ENCODE results near the gene MED14. TPM values are rescaled to one million over a fixed set of nuclear protein-coding genes. Genes with fewer than 3 reads are reported as not detected.

The MED14 gene
- total RNA-seq, 1 experiment from 2014 or later = 17.4 TPM

DNA sequence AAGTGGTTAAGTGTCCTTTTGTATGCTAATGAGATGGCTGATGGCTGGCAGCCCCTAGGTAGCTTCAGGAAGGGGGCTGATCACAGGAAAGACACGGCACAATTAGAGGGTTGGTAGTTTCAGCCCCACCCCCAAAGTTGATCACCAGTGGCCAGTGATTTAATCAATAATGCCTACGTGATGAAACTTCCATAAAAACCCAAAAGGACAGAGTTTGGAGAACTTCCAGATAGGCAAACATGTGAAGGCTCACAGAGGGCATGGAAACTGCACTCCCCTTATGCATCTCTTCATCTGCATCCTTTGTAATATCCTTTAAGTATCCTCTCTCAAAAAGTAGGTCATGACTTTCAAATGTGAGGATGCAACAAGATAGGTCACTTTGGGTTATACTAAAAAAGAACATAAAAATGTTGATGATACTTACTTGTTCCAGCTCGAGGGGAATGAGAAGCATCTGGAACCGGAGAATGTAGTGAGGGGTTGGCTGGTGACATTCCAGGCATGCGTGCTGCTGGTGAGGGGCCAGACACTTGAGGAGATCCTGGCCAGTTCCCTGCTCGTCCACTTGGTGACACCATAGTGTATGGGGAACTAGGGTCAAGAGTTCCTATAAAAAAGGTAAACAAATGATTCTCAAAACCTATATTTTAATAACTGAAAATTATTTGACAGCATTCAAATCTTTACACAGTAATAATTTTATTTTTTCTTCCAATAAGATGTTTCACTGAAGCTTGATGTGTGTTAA is 71.3 kb downstream of the MED14 start:
- DNase-seq (ENCODE audit: low read depth) = no peak

DNA sequence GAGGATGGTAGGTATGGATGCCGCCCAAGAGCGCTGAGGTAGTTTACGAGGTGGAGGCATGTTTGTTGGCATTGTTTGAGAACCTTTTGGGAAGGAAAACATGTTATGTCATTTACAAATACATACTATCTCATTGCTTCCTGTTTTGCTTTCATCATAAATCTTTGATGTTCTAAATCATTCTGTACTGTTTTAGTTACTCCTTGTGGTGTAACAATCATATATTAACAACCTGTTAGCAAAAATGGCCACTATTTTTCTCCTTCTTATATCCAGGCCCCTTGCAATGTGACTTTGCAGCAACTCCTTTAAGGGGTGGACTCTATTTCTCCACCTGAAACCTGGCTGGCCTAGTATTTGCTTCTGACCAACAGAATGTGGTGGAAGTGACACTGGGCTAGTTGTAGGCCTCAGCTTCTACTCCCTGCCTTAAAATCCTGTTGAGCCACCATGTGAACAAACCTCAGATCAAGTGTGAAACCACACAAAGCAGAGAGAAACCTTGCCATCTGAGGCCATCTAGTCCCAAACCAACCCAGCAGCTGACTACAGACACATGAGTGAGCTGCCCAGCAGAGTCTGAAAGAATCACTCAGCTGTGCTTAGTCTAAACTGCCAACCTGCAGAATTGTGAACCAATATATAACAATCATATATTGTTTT is 72.1 kb downstream of the MED14 start:
- no peak for DNase-seq (ENCODE audit: low read depth)

DNA sequence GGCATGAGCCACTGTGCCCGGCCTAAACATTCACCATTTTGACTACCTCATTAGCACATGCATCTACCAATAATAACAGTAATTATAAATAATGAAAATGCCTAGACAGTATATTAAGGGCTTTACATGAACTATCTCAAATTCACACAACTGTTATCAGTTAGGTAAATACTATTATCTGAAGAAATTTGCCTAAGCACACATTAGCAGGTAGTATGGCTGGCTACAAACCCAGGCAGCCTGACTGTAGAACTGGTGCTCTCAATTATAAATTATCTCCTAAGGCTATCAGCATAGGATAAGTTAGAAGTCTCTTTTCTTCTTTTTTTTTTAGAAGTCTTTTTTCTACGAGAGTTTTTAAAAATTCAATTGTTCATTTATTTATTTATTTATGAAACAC is 73.9 kb downstream of the MED14 start:
- no peak for DNase-seq (ENCODE audit: low read depth)

DNA sequence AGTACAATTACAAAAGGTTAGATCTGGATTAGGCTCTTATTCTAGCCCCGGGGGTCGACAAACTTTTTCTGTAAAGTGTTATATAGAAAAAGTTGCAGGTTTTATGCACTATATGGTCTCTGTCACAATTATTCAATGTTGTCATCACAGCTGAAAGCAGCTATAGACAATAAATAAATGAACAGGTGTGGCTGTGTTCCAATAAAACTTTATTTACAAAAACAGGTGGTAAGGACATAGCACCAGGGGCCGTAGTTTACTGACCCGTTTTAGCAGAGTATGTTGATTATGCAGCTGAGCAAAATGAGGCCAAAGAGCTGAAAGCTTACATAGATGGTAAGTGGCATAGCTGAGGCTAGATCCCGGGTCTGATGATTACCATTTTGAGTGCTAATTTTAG is 75.0 kb downstream of the MED14 start:
- no peak for DNase-seq (ENCODE audit: low read depth)

DNA sequence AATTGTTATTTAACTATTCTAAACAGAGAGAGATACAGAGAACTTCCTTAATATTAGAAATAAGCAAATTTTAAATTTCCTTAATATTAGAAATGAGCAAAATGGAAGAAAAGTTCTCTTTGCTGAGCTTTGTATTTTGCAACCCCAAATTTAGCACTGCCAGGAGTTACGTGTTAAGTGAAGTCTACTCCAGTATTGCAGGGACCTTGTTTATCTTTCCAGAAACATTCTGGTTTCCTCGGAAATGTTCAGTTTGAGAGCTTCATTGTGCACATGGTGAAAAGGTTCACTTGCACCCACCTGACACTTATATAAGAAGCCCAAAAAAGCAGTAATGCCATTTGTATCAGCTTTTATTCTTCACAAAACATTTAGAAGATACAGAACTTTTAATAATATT is 81.8 kb downstream of the MED14 start:
- DNase-seq (ENCODE audit: low read depth) = no peak

DNA sequence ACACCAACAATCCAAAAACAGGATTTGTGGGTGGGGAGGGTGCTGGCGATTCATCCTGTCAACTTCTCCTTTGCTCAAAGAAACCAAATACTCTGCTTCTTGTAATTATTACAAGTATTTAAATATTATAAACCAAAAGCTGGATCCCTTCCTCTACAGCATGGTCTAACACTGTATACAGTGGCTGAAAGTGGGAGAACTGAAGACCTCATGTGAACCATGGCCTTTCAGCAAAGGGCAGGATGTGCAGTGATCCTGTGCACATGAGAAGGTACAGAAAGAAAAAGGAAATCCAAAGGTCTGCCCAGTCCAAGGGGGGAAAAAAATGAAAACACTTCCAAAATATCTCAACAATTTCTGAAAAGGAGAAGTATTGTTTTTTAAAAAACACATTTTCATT is 82.7 kb downstream of the MED14 start:
- DNase-seq (ENCODE audit: low read depth) = no peak

DNA sequence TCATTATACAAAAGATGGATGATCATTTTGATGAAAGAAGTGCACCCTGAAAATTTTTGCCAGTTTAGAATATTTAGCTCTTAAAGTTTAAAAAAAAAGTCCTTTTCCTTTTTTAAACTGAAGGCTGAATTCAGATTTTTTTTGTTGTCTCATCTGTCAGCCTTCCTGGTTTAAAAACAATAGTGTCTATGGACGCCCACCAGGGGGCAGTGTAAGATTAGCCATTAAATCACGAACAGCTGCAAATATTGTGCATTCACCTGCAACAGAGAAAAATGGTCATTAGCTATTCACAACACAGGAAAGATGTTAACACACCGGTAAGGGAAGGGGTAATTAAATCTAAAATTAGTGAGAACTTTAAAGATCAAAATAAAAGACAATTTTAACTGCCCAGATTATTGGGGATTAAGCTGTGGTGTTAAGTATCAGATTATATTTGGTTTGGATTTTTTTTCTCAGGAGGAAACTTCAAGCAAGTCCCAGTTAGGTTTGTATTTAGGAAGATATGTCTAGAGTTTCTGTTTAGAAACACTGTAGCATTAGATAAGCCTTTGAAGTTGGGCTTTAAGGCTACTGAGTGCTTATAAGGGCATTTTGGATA is 83.6 kb downstream of the MED14 start:
- peak; percentile 32 for DNase-seq (ENCODE audit: low read depth)

DNA sequence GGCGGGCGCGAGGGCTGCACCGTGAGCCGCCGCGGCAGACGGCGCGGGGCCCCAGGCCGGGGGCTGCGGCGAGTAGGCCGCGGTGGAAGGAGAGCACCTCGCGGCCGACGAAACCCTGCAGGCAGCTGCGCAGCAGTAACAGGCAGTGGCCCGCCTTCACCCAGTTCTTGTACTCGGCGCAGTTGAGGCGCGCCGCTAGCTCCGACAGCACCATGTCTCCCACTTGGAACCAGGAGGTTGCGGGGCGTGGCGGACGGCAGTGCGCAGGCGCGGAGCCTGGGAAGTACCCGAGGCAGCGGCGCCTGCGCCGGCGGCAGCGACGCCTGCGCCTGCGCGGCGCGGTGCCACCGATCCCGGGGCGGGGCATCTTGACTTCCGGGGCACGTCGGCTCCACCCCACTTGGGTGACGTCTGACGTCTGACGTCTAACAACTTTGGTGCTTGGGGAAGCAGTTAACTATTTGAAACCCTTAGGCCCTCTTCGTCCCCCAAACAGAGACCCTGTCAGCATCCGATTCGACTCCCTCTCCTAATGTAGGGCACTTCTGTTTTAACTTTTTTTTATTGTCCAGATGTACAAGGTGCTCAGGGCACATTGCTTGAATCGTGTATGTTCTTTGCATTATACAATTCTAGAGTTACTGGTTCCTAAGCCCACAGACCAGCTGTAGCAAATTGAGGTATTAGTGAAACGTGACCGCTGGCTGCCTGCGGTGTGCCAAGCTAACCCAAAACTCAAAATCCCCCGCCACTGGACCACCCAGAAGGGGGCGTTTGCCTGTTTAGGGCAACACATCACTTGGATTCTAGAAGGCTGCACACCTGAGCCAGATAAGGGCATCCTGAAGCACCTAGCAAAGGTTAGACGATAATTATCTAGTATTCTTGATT is 87.8 kb downstream of the MED14 start, which contains the start of gene CXorf38:
CXorf38 (minus strand) TSS at position 255 of the 891 bp plus-strand sequence; CDS start at position 214, 41 bp downstream.
- peak; percentile 91 for DNase-seq (ENCODE audit: low read depth)

DNA sequence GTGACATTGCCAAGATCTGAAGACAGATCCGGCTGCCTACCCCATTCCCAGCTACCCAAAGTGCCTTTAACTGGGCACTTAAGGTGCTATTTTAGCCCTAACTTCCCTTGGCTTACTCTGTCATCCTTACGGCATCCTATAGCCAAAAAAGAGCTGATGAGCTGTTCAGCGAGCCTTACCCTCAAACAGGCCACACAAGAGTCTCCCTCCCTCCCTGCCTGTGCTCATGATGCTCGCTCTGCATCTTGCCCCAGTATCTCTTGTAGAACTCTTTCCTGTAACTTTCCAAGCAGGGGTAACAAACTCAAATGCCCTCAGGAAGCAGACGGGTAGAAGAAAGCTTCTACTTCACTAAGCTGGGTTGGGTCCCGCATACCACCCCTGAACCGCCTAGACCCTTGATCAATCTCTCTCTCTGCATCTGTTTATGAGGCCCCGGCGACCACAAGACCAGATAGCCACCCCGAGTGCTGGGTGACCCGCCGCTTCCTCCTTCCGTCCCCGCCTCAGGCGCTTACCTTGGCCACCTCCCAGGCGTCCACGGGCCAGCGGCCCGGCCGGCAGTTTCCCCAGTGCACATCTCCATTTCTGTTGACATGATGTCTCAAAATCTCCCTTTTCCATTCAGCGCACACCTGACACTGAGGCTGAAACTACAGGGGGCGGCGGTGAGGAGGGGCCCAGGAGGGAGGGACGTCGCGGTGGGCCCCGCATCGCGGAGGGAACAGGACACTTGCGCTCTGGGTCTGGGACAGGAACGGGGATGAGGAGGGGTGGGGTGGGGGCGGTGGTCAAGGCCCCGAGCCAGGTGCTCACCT is 88.6 kb downstream of the MED14 start:
- peak; percentile 19 for DNase-seq (ENCODE audit: low read depth)

DNA sequence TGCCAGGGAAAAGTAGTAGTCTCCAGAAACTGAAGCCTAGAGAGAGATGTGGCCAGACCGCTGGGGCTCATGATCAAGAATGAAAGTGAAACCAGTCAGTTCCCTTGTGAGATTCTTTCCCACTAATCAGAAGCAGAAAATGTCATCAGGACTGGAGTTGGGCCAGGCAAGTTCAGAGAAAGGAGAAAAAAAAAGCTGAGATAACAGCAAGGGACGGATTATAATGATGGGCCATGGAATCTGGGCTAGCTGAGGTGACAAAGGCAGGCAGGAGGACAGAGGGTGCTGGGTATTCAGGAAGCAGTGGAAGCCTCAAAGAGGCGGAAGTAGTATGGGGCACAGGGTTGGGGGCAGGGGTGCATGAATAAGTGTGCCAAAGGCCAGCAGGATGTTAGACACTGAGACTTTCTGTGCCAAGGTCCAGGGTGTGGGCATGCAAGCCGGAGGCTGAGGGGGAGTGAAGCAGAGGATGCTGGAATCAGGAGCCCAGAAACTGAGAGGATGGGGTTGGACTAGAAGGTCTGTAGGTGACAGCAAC is 90.5 kb downstream of the MED14 start:
- peak; percentile 77 for DNase-seq (ENCODE audit: low read depth)

DNA sequence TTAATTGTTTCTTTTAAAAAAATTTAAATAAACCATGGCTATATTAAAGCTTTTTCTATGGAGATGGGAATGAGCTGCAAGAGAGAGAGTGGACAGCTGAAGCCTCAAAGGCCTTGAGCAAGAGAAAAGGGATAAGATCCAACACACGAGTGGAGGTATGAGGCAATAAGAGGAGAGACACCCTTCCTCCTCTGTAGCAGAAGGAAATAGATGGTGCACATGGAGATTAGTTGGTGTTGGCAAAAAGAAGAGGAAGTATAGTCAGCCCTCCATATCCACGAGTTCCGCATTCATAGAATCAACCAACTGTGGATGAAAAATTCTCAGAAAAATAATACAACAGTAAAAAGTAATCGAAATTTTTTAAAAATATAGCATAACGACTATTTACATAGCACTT is 91.2 kb downstream of the MED14 start:
- DNase-seq (ENCODE audit: low read depth) = peak; percentile 8

DNA sequence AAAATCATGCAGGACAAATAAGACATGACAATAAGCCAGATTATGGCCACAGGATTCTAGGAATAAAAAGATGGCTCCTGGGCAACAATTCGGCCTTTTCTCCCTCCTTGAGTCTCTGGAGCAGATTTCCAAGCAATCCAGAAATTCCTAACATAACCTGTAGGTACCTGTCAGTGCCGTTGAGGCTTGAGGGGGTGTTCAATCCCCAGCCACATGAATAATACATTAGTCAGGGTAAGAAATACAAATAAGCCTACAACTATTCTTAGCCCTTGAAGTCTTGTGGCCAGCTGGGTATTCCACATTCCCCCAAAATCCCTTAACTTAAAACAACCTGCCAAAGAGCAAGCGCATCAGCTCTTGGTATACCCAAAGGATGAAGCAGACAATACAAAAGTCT is 97.7 kb downstream of the MED14 start:
- DNase-seq (ENCODE audit: low read depth) = no peak

DNA sequence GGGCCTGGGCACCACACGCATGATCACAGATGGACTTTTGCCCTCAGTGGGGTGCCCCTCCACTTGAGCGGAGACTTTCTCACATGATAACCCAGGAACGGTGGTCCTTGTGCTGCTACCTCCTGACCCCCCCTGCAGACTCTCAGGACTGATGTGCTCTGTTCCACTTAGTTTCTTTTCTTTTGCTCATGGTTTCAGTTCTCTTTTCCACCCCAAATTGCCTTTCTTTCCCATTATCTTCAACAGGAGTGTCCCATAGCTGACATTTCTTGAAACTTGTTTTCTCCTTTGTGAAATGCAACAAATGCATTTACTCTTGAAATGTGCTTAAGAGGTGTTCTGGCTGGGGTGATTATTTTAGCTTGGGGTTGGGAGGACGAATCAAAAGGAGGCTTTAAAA is 103.1 kb downstream of the MED14 start:
- DNase-seq (ENCODE audit: low read depth) = no peak

DNA sequence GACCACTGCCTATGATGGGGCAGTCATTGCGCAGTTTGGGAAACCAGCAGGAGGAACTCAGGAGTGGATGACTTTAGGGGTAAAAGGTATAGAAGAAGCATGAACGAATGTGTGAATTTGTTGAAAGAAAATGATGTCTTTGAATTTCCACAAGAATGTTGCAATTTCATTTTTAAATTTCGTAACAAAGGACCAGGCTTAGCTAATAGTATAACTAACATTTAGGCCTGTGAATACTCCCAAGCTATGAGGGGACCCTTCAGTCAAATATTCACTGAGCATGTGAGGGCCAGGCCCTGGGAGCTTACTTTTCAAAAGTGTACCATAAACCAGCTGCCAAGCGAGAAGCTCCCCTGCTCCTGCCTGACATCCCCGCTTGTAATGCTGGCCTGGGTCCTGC is 106.8 kb downstream of the MED14 start:
- DNase-seq (ENCODE audit: low read depth) = no peak

DNA sequence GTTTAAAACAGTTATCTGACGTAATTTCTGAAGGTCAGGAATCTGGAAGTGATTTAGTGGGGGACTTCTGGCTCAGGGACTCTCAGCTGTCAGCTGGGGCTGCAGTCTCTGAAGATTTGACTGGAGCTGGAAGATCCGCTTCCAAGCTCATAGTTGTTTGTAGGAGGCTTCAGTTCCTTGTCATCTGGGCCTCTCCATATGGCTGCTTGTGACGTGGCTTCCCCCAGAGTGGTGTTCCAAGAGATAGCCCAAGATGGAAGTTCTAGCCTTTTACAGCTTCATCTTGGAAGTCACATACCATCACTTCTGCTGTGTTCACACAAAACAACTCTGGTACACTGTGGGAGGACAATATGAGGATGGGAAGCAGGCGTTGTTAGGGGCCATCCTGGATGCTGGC is 110.0 kb downstream of the MED14 start:
- DNase-seq (ENCODE audit: low read depth) = no peak

DNA sequence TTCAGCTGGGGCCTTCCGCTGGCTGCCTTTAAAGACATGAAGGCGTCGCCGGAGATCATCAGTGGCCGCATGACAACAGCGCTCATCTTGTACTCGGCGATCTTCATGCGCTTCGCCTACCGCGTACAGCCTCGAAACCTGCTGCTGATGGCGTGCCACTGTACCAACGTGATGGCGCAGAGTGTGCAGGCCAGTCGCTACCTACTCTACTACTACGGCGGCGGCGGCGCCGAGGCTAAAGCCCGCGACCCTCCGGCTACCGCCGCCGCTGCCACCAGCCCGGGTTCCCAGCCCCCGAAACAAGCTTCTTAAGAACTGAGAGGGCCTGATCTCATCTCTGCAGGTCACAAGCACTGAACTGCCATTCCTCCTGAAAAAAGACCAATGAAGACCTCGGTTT is 111.7 kb downstream of the MED14 start:
- DNase-seq (ENCODE audit: low read depth) = no peak

DNA sequence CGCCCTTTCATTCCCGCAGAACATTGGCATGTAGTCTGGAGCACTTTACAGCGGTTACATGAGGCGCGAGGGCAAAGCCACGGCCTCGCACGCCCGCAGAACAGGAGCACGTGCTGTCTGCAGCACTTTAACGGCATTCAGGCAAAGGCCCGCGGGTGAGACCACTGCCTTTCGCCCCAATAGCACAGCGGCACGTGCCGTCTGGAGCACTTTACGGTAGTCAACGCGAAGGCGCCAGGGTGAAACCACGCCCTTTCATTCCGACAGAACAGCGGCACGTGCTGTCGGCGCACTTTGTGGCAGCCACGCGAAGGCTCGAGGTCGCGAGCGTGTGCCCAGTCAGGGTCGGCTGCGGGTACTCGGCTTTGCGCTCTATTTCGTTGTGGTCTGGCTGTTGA is 112.2 kb downstream of the MED14 start, which contains the start of gene MPC1L:
MPC1L (plus strand) TSS at position 290 of the 398 bp plus-strand sequence. CDS start 138 bp downstream, outside the sequence.
- no peak for DNase-seq (ENCODE audit: low read depth)

DNA sequence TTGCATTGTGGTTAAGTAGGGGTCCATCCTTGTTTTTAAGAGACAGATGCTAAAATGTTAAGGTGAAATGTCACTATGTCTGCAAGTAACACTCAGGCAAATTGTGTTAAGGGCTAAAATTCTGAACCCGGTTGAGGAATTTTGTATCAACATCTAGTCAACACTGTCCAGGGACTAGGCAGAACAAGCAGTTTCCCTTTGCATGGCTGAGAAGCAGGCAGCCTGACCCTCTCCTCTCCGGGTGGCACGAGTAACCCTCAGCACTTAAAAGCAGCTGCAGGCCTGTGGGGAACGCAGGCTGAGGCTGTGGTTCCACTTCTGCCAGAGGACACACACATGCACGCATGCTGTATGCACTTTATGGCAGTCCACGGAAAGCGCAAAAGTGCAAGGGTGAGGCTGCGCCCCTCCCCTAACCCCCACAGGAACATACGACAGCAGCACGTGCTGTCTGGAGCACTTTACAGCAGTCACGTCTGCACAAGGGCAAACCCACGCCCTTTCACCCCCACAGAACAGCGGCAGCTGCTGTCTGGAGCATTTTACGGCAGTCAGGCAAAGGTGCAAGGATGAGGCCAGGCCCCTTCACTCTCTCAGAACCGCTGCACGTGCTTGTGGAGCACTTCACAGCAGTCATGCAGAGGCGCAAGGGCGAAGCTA is 112.7 kb downstream of the MED14 start:
- DNase-seq (ENCODE audit: low read depth) = no peak

DNA sequence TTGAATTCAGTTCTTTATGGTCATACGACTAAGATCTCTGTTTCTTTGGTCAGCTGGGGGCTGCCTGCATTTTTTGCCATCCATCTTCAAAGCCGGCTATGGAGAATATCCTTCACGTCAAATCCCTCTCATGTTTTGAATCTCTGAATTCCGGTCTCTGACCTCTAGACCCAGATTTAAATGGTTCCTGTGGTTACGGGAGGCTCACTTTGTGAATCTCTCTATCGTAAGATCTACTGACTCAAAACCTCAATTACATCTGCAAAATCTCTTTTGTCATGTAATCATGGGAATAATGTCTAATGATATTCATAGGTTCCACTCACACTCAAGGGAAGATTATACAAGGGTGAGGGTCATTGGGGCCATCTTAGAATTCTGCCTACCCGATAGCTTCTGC is 117.8 kb downstream of the MED14 start:
- no peak for DNase-seq (ENCODE audit: low read depth)

DNA sequence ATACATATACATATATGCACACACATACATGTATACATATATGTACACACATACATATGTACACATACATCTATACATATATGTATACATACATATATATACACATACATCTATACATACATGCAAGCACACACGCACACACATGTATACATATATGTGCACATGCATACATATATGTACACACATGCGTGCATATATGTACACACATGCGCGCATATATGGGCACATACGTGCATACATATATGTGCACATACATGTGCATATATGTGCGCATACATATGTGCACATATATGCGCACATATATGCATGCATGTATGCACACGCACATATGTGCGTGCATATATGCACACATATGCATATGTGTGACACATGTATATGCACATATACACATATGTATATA is 119.4 kb downstream of the MED14 start:
- no peak for DNase-seq (ENCODE audit: low read depth)
